GM23338 (cell line): Measurements from ENCODE around the gene RAD1. TPM values are rescaled to one million over a fixed set of nuclear protein-coding genes. Genes with fewer than 3 reads are reported as not detected.
A peak's percentile ranks its signal among the peaks of the same experiment; 100 is the strongest.

Experiments
- ATAC-seq: fragments of 200-7000 bp; cut with Tn5 transposase; 3 replicates; pipeline ENCODE4 v1.9.1; 2020
- DNase-seq: peaks from one replicate; pipeline ENCODE4 v3.0.0-alpha.2; 2015; ENCODE audit warnings: low spot score
- H2AFZ ChIP-seq: fragments of 200-600 bp; sonication (generic); 2 replicates; pipeline ENCODE4 v1.8.0; 2016; ENCODE audit warnings: antibody characterized with exemption, mild to moderate bottlenecking, moderate library complexity
- H3F3A ChIP-seq: fragments of 200-600 bp; sonication (generic); replicated peaks from 2 replicates; pipeline ENCODE4 v1.8.0; 2017; ENCODE audit warnings: antibody characterized with exemption, mixed run types, low read depth
- H3K27ac ChIP-seq: fragments of 200-600 bp; sonication (generic); 2 replicates; pipeline ENCODE4 v1.6.1; 2016; ENCODE audit warnings: low read depth
- H3K27me3 ChIP-seq: fragments of 200-600 bp; sonication (generic); 2 replicates; pipeline ENCODE4 v1.8.0; 2016; ENCODE audit warnings: mild to moderate bottlenecking, mixed run types, moderate library complexity; ENCODE audit not compliant: insufficient read depth
- H3K36me3 ChIP-seq: fragments of 200-600 bp; sonication (generic); 2 replicates; pipeline ENCODE4 v1.8.0; 2016; ENCODE audit warnings: mild to moderate bottlenecking; ENCODE audit not compliant: insufficient read depth
- H3K4me1 ChIP-seq: fragments of 200-600 bp; sonication (generic); 2 replicates; pipeline ENCODE4 v1.8.0; 2016; ENCODE audit warnings: mild to moderate bottlenecking, moderate library complexity; ENCODE audit not compliant: insufficient read depth
- H3K4me2 ChIP-seq: fragments of 200-600 bp; sonication (generic); 2 replicates; pipeline ENCODE4 v1.7.1; 2017; ENCODE audit warnings: mixed run types
- H3K4me3 ChIP-seq: fragments of 200-600 bp; sonication (generic); 2 replicates; pipeline ENCODE4 v1.6.1; 2016; ENCODE audit warnings: mixed run types
- H3K79me2 ChIP-seq: fragments of 200-600 bp; sonication (generic); replicated peaks from 2 replicates; pipeline ENCODE4 v1.8.0; 2017; ENCODE audit warnings: mild to moderate bottlenecking; ENCODE audit not compliant: insufficient read depth
- H3K9me2 ChIP-seq: fragments of 200-600 bp; sonication (generic); 2 replicates; pipeline ENCODE4 v1.8.0; 2017; ENCODE audit not compliant: insufficient read depth
- H4K20me1 ChIP-seq: fragments of 200-600 bp; sonication (generic); replicated peaks from 2 replicates; pipeline ENCODE4 v1.8.0; 2017; ENCODE audit warnings: mild to moderate bottlenecking; ENCODE audit not compliant: insufficient read depth
- H3K27ac Mint-ChIP-seq: 2 replicates; pipeline ENCODE4 v1.8.0; 2020; ENCODE audit warnings: inconsistent platforms, mild to moderate bottlenecking, moderate library complexity, mixed read lengths
- H3K27me3 Mint-ChIP-seq: 3 replicates; pipeline ENCODE4 v1.8.0; 2022; ENCODE audit warnings: low read depth, mild to moderate bottlenecking, moderate library complexity, mixed read lengths, inconsistent platforms; ENCODE audit not compliant: insufficient read depth, poor library complexity
- H3K36me3 Mint-ChIP-seq: 3 replicates; pipeline ENCODE4 v1.8.0; 2021; ENCODE audit warnings: low read depth, mild to moderate bottlenecking, inconsistent platforms, moderate library complexity, mixed read lengths
- H3K4me1 Mint-ChIP-seq: 3 replicates; pipeline ENCODE4 v1.8.0; 2020; ENCODE audit warnings: mild to moderate bottlenecking, inconsistent platforms, mixed read lengths
- H3K4me3 Mint-ChIP-seq: 3 replicates; pipeline ENCODE4 v1.8.0; 2021; ENCODE audit warnings: moderate library complexity, mild to moderate bottlenecking, inconsistent platforms, mixed read lengths
- H3K9me3 Mint-ChIP-seq: 3 replicates; pipeline ENCODE4 v1.8.0; 2020; ENCODE audit warnings: moderate library complexity, mild to moderate bottlenecking, inconsistent platforms, mixed read lengths
- CREB1 ChIP-seq: fragments of 250-450 bp; sonication (Bioruptor Pico); IDR thresholded peaks from 2 replicates; pipeline ENCODE4 v1.5.0; 2020; ENCODE audit warnings: low read depth, mild to moderate bottlenecking, moderate library complexity
- CTCF ChIP-seq, 2 experiments: fragments of 200-600 bp in 1 of 2; sonication (generic) in 1 of 2; conservative IDR thresholded peaks; 2 replicates each; pipeline versions ENCODE4 v1.5.1 to v1.6.1; 2016 to 2017; ENCODE audit warnings: antibody characterized with exemption in 2 of 2, low read depth in 2 of 2, mild to moderate bottlenecking in 2 of 2, moderate library complexity in 1 of 2
- EZH2 ChIP-seq: fragments of 200-600 bp; sonication (generic); IDR thresholded peaks from one replicate; pipeline ENCODE4 v1.8.0; 2017; ENCODE audit warnings: antibody characterized with exemption, mild to moderate bottlenecking, low read depth; ENCODE audit not compliant: unreplicated experiment
- EZH2phosphoT487 ChIP-seq: fragments of 200-600 bp; sonication (generic); IDR thresholded peaks from one replicate; pipeline ENCODE4 v1.8.1; 2018; ENCODE audit warnings: antibody characterized with exemption; ENCODE audit not compliant: unreplicated experiment
- JUNB ChIP-seq: IDR thresholded peaks from one replicate; pipeline ENCODE4 v1.6.1; 2016; ENCODE audit warnings: antibody characterized with exemption; ENCODE audit not compliant: unreplicated experiment
- POLR2AphosphoS5 ChIP-seq: IDR thresholded peaks from 2 replicates; pipeline ENCODE4 v1.6.1; 2016; ENCODE audit warnings: antibody characterized with exemption, low read depth
- ZNF114 ChIP-seq: fragments of 250-450 bp; sonication (Bioruptor Pico); IDR thresholded peaks from 2 replicates; pipeline ENCODE4 v1.5.0; 2020; ENCODE audit warnings: mild to moderate bottlenecking, moderate library complexity
- ZNF331 ChIP-seq: fragments of 250-450 bp; sonication (Bioruptor Pico); IDR thresholded peaks from 2 replicates; pipeline ENCODE4 v1.5.0; 2020; ENCODE audit warnings: low read depth, mild to moderate bottlenecking, moderate library complexity
- long read RNA-seq: library from polyadenylated mRNA; unstranded; transcript quantifications from one replicate; pipeline ENCODE4 v2.0.0, GENCODE V29; 2020; ENCODE audit not compliant: unreplicated experiment
- polyA plus RNA-seq: library from polyadenylated mRNA; unstranded; fragments of >200 nt; fragmentation: Nextera tagmentation; extraction: Ambion mirVana; gene quantifications from 2 replicates; pipeline ENCODE4 v1.2.1, GENCODE V29; 2016
- total RNA-seq: library from RNA; depleted of rRNA; stranded (reverse); fragments of >200 nt; shearing (Covaris generic); gene quantifications from 2 replicates; pipeline ENCODE4 v1.2.3, GENCODE V29; 2014; rRNA removed
- TF ChIP-seq, protein P1 (sequence below): IDR thresholded peaks from one replicate; pipeline ENCODE4 v1.6.1; 2018; ENCODE audit warnings: antibody characterized with exemption; ENCODE audit not compliant: unreplicated experiment
- TF ChIP-seq, protein P2 (sequence below): IDR thresholded peaks from 2 replicates; pipeline ENCODE4 v1.6.1; 2016; ENCODE audit warnings: antibody characterized with exemption

RAD1 gene
- 39.3 and 43.4 TPM in 2 replicates for total RNA-seq
- polyA plus RNA-seq, result 40.9 and 41.6 TPM in 2 replicates
- long read RNA-seq, full-length matches to known transcripts, result 32 of 41 reads
- long read RNA-seq, partial matches to known transcripts, result 4 of 41 reads
- long read RNA-seq, other reads (novel, unspliced or antisense), result 5 of 41 reads

DNA sequence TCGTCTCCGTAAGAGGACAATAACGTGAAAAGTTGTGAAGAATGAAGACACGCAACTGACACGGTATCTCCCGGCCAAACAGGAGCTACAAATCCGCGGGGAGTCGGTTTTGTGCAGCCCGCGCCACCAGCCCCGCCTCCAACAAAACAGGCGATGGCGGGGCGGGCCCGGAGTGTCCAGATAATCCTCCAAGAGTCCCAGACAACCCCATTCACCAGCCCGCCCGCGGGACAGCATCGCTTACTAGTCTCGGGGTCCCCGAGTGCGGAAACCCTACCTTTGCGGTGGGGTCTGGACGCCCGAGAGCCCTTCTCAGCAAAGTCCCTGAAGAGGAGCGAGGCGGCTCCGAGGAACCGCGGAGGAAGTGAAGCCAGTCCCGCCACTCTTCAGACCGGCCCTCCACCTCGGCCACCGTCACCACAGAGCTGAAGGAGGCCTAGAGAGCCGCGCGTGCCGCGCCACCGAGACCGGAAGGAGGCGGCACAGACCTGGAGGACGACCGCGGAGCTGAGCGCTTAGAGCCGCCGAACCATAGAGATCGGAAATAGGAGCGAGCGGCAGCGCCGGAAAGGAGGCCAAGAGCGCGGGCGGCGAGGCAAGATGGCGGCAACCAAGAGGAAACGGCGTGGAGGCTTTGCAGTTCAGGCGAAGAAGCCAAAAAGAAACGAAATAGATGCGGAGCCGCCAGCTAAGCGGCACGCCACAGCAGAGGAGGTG, at the start of gene RAD1, which contains the start of gene BRIX1:
RAD1 (minus strand) TSS at position 366 of the 717 bp plus-strand sequence. CDS start 612 bp downstream, outside the sequence.
BRIX1 (plus strand) TSS at position 573 of the 717 bp plus-strand sequence; CDS start at position 601, 28 bp downstream.
- no peak for TF ChIP-seq EZH2phosphoT487
- TF ChIP-seq, protein P1, sequence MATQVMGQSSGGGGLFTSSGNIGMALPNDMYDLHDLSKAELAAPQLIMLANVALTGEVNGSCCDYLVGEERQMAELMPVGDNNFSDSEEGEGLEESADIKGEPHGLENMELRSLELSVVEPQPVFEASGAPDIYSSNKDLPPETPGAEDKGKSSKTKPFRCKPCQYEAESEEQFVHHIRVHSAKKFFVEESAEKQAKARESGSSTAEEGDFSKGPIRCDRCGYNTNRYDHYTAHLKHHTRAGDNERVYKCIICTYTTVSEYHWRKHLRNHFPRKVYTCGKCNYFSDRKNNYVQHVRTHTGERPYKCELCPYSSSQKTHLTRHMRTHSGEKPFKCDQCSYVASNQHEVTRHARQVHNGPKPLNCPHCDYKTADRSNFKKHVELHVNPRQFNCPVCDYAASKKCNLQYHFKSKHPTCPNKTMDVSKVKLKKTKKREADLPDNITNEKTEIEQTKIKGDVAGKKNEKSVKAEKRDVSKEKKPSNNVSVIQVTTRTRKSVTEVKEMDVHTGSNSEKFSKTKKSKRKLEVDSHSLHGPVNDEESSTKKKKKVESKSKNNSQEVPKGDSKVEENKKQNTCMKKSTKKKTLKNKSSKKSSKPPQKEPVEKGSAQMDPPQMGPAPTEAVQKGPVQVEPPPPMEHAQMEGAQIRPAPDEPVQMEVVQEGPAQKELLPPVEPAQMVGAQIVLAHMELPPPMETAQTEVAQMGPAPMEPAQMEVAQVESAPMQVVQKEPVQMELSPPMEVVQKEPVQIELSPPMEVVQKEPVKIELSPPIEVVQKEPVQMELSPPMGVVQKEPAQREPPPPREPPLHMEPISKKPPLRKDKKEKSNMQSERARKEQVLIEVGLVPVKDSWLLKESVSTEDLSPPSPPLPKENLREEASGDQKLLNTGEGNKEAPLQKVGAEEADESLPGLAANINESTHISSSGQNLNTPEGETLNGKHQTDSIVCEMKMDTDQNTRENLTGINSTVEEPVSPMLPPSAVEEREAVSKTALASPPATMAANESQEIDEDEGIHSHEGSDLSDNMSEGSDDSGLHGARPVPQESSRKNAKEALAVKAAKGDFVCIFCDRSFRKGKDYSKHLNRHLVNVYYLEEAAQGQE, result peak; percentile 29
- TF ChIP-seq CTCF (conservative IDR thresholded peaks at IDR 0.05; ENCODE audit: low read depth in 2 of 2), result peak in 1 of 2 experiments; percentile 8; a peak in 1 of 4 replicates
- peak; percentile 93 for TF ChIP-seq POLR2AphosphoS5
- no peak for TF ChIP-seq JUNB
- TF ChIP-seq ZNF331 (CRISPR knock-in tag), result no peak
- TF ChIP-seq ZNF114 (CRISPR knock-in tag), result no peak
- TF ChIP-seq, protein P2, sequence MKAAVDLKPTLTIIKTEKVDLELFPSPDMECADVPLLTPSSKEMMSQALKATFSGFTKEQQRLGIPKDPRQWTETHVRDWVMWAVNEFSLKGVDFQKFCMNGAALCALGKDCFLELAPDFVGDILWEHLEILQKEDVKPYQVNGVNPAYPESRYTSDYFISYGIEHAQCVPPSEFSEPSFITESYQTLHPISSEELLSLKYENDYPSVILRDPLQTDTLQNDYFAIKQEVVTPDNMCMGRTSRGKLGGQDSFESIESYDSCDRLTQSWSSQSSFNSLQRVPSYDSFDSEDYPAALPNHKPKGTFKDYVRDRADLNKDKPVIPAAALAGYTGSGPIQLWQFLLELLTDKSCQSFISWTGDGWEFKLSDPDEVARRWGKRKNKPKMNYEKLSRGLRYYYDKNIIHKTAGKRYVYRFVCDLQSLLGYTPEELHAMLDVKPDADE, result peak; percentile 91
- no peak for TF ChIP-seq EZH2
- peak; percentile 46 for TF ChIP-seq CREB1 (CRISPR knock-in tag)
- H3K4me1 ChIP-seq, result peaks cover 21% of the 10 kb centered on the region

More for the DNA sequence above, at the start of gene RAD1, which contains the start of gene BRIX1:
- Histone ChIP-seq H3F3A (peaks cover 10% of the 10 kb centered on the region; the same call in 1 of the 2 replicates), H4K20me1 (peaks cover 23% of the 10 kb centered on the region), H2AFZ (peak within 1 kb of the TSS; percentile 60; the same call in 1 of the 2 replicates), H3K9me2 (no peaks in the 10 kb centered on the region), H3K79me2 (peaks cover 87% of the 10 kb centered on the region), H3K4me3 (peak within 1 kb of the TSS; percentile 93), H3K4me2 (peak within 1 kb of the TSS; percentile 94), H3K27ac (peak within 1 kb of the TSS; percentile 91), H3K36me3 (peaks cover 48% of the 10 kb centered on the region), H3K27me3 (no peaks in the 10 kb centered on the region)
- DNase-seq, result peak; percentile 98
- Mint-ChIP-seq H3K4me1 (peaks cover 22% of the 10 kb centered on the region), H3K27ac (no peak within 1 kb of the TSS), H3K27me3 (peaks cover 2% of the 10 kb centered on the region), H3K4me3 (no peak within 1 kb of the TSS), H3K36me3 (peaks cover 57% of the 10 kb centered on the region), H3K9me3 (no peaks in the 10 kb centered on the region)
- peak; percentile 99 for ATAC-seq
